ENCODE results near the gene KRTAP12-2.
"Not testable (repeated sequence)": the region's sequence is repeated elsewhere in the genome, so short reads cannot be mapped to it uniquely, and the experiment has no call there.

KRTAP12-2 gene

GRCh38 chr21:44653123-44653522 is 13.6 kb downstream of the KRTAP12-2 start:
- DNase-seq (ENCODE audit: low spot score) = no peak
- TF ChIP-seq CTCF (IDR thresholded peaks at IDR 0.05) = no peak

GRCh38 chr21:44650973-44651675 is 15.6 kb downstream of the KRTAP12-2 start:
- Histone ChIP-seq H3K27ac (no peak overlapping the region), H3K4me3 (no peak overlapping the region)
- TF ChIP-seq CTCF (IDR thresholded peaks at IDR 0.05) = no peak
- no peak for DNase-seq (ENCODE audit: low spot score)

More at GRCh38 chr21:44653123-44653522, 13.6 kb downstream of the KRTAP12-2 start:
- Histone ChIP-seq H3K27ac (no peak overlapping the region), H3K4me3 (no peak overlapping the region)

GRCh38 chr21:44650265-44650972 is 16.3 kb downstream of the KRTAP12-2 start:
- TF ChIP-seq CTCF (IDR thresholded peaks at IDR 0.05) = no peak
- Histone ChIP-seq H3K27ac (no peak overlapping the region), H3K4me3 (no peak overlapping the region)
- DNase-seq (ENCODE audit: low spot score) = no peak

- TF ChIP-seq CTCF (IDR thresholded peaks at IDR 0.05) = no peak
- no peak overlapping the region for H3K27ac ChIP-seq
- H3K4me3 ChIP-seq = no peak overlapping the region
- no peak for DNase-seq (ENCODE audit: low spot score)
These were observed 17.1 kb downstream of the KRTAP12-2 start for GRCh38 chr21:44649521-44650100.

GRCh38 chr21:44648557-44649311 is 18.0 kb downstream of the KRTAP12-2 start:
- no peak for TF ChIP-seq CTCF (IDR thresholded peaks at IDR 0.05)
- Histone ChIP-seq H3K27ac (no peak overlapping the region), H3K4me3 (no peak overlapping the region)
- DNase-seq (ENCODE audit: low spot score) = no peak

GRCh38 chr21:44647222-44647552 is 19.5 kb downstream of the KRTAP12-2 start:
- DNase-seq (ENCODE audit: low spot score) = no peak
- no peak for TF ChIP-seq CTCF (IDR thresholded peaks at IDR 0.05)
- Histone ChIP-seq H3K4me3 (no peak overlapping the region), H3K27ac (no peak overlapping the region)

- not testable (repeated sequence) for DNase-seq (ENCODE audit: low spot score); H3K27ac ChIP-seq; H3K4me3 ChIP-seq
These were observed 20.1 kb downstream of the KRTAP12-2 start, which contains the start of gene KRTAP10-11 for GRCh38 chr21:44646366-44647221. TSS of gene KRTAP10-11 (plus strand) at chr21:44646414. CDS start at chr21:44646459, 45 bp downstream.

All from coronary artery (tissue), 2 donors.